IMR-90 (cell line): ENCODE data around the gene LRRC58. TPM values are rescaled to one million over a fixed set of nuclear protein-coding genes. Genes with fewer than 3 reads are reported as not detected.

Experiments used
- ATAC-seq: fragments of 200-7000 bp; cut with Tn5 transposase; 2 replicates; pipeline ENCODE4 v1.9.1; 2020; ENCODE audit warnings: low read depth, mild to moderate bottlenecking, moderate library complexity
- BruUV-seq: library from RNA; stranded (reverse); fragments of 400-500 nt; replicated peaks from 2 replicates; lab custom pipeline; 2021; lab: Mats Ljungman, UMichigan
- CTCF ChIA-PET: fragments of 300-600 bp; formaldehyde crosslinking; extraction: SDS; loops from one replicate; lab custom pipeline; 2021; ENCODE audit warnings: antibody characterized with exemption; lab: Yijun Ruan, JAX
- POLR2A ChIA-PET: fragments of 300-600 bp; sonication (Branson Sonifier 250); formaldehyde crosslinking; loops from one replicate; lab custom pipeline; 2022; ENCODE audit warnings: antibody characterized with exemption; ENCODE audit not compliant: unreplicated experiment; lab: Charles Lee
- DNase-seq: peaks from one replicate; pipeline ENCODE4 v3.0.0; 2013
- H2AFZ ChIP-seq: replicated peaks from 2 replicates; pipeline ENCODE3; 2013; ENCODE audit warnings: low read length, mild to moderate bottlenecking; ENCODE audit not compliant: poor library complexity
- H2AK5ac ChIP-seq: 2 replicates; pipeline ENCODE4 v1.6.1; 2013; ENCODE audit warnings: low read depth, low read length, inconsistent platforms
- H2AK9ac ChIP-seq: replicated peaks from 2 replicates; pipeline ENCODE3; 2013; ENCODE audit warnings: mild to moderate bottlenecking, low read depth, low read length, moderate library complexity; ENCODE audit not compliant: poor library complexity
- H2BK120ac ChIP-seq: 2 replicates; pipeline ENCODE4 v1.6.1; 2013; ENCODE audit warnings: low read depth, low read length, inconsistent platforms
- H2BK15ac ChIP-seq: 3 replicates; pipeline ENCODE4 v1.6.1; 2013; ENCODE audit warnings: low read depth, low read length, inconsistent platforms
- H2BK20ac ChIP-seq: 2 replicates; pipeline ENCODE4 v1.6.1; 2013; ENCODE audit warnings: low read depth, mild to moderate bottlenecking, inconsistent platforms, low read length, moderate library complexity
- H2BK5ac ChIP-seq: 2 replicates; pipeline ENCODE4 v1.6.1; 2013; ENCODE audit warnings: mild to moderate bottlenecking, low read depth, low read length, inconsistent platforms; ENCODE audit not compliant: poor library complexity, severe bottlenecking
- H3K14ac ChIP-seq: replicated peaks from 2 replicates; pipeline ENCODE4 v1.6.1; 2013; ENCODE audit warnings: low read depth, low read length, inconsistent platforms
- H3K18ac ChIP-seq: 2 replicates; pipeline ENCODE4 v1.6.1; 2013; ENCODE audit warnings: low read depth, low read length, control low read depth
- H3K23ac ChIP-seq: 2 replicates; pipeline ENCODE4 v1.6.1; 2013; ENCODE audit warnings: low read depth, low read length, inconsistent platforms
- H3K27ac ChIP-seq: 2 replicates; pipeline ENCODE4 v1.5.1; 2013; ENCODE audit warnings: mild to moderate bottlenecking, control low read depth, low read length; ENCODE audit not compliant: insufficient read depth
- H3K27me3 ChIP-seq: 2 replicates; pipeline ENCODE4 v1.6.1; 2013; ENCODE audit warnings: low read length; ENCODE audit not compliant: control insufficient read depth, insufficient read depth
- H3K36me3 ChIP-seq: 2 replicates; pipeline ENCODE4 v1.6.1; 2013; ENCODE audit warnings: low read length, mixed read lengths; ENCODE audit not compliant: control insufficient read depth, insufficient read depth
- H3K4ac ChIP-seq: 2 replicates; pipeline ENCODE4 v1.6.1; 2013; ENCODE audit warnings: low read depth, low read length, inconsistent platforms
- H3K4me1 ChIP-seq: 2 replicates; pipeline ENCODE4 v1.6.1; 2013; ENCODE audit warnings: low read length, mixed read lengths; ENCODE audit not compliant: control insufficient read depth, insufficient read depth
- H3K4me2 ChIP-seq: 2 replicates; pipeline ENCODE4 v1.6.1; 2013; ENCODE audit warnings: low read depth, mild to moderate bottlenecking, control low read depth, low read length, moderate library complexity
- H3K4me3 ChIP-seq: 2 replicates; pipeline ENCODE4 v1.5.1; 2013; ENCODE audit warnings: low read depth, mild to moderate bottlenecking, control low read depth, low read length, moderate library complexity; ENCODE audit not compliant: insufficient read depth
- H3K56ac ChIP-seq: 2 replicates; pipeline ENCODE4 v1.6.1; 2013; ENCODE audit warnings: low read length, inconsistent platforms; ENCODE audit not compliant: insufficient read depth; ENCODE audit errors: extremely low read depth
- H3K79me1 ChIP-seq, 2 experiments: 2 replicates each; pipeline ENCODE4 v1.6.1; 2013; ENCODE audit warnings: low read length in 2 of 2, inconsistent platforms in 1 of 2, low read depth in 1 of 2
- H3K9ac ChIP-seq: 2 replicates; pipeline ENCODE4 v1.6.1; 2013; ENCODE audit warnings: low read depth, low read length, control low read depth
- H3K9me1 ChIP-seq: 2 replicates; pipeline ENCODE4 v1.6.1; 2013; ENCODE audit warnings: low read length, inconsistent platforms; ENCODE audit not compliant: insufficient read depth
- H3K9me3 ChIP-seq: 2 replicates; pipeline ENCODE4 v1.6.1; 2013; ENCODE audit warnings: low read length; ENCODE audit not compliant: control insufficient read depth, insufficient read depth
- H4K20me1 ChIP-seq: 2 replicates; pipeline ENCODE4 v1.6.1; 2013; ENCODE audit warnings: low read length, inconsistent platforms; ENCODE audit not compliant: insufficient read depth
- H4K5ac ChIP-seq: 2 replicates; pipeline ENCODE4 v1.6.1; 2013; ENCODE audit warnings: mild to moderate bottlenecking, low read depth, low read length, control low read depth
- H4K8ac ChIP-seq, 2 experiments: 2 replicates each; pipeline ENCODE4 v1.6.1; 2013; ENCODE audit warnings: low read depth in 2 of 2, low read length in 2 of 2, control low read depth in 1 of 2, inconsistent platforms in 1 of 2
- H4K91ac ChIP-seq: 2 replicates; pipeline ENCODE4 v1.6.1; 2013; ENCODE audit warnings: low read depth, low read length, inconsistent platforms; ENCODE audit not compliant: insufficient read depth
- ELK1 ChIP-seq: fragments of 150-350 bp; IDR thresholded peaks from 2 replicates; pipeline ENCODE4 v1.6.1; 2016; ENCODE audit warnings: low read depth, mild to moderate bottlenecking, low read length, moderate library complexity, borderline replicate concordance
- WGBS, 2 experiments: methylation state at CpG; one replicate each; pipeline versions ENCODE4 v1.1.5 to v1.1.7; 2013; ENCODE audit warnings: missing lambda C conversion rate in 2 of 2; ENCODE audit not compliant: insufficient read length in 1 of 2; ENCODE audit errors: extremely low coverage in 2 of 2; 5-methylcytosine and 5-hydroxymethylcytosine counted together
- dilution Hi-C: fragments of 300-500 bp; cut with HindIII; formaldehyde crosslinking; loops from one replicate; pipeline ENCODE4 v1.14.3; 2018; ENCODE audit warnings: low sequenced_read_pairs; ENCODE audit not compliant: unreplicated experiment
- in situ Hi-C: fragments of 300-500 bp; cut with MboI; formaldehyde crosslinking; loops from 3 replicates; pipeline ENCODE4 v1.14.3; 2019; ENCODE audit warnings: low sequenced_read_pairs, inconsistent platforms, mixed read lengths
- intact Hi-C: fragments of 100-400 bp; cut with micrococcal nuclease; formaldehyde crosslinking; loops from 2 replicates; pipeline ENCODE4 v1.10.0; 2022
- polyA plus RNA-seq, 3 experiments: library from polyadenylated mRNA; depleted of rRNA; stranded (reverse); fragments of >200 nt; gene quantifications; 2 replicates each; pipeline ENCODE4 v1.2.3, GENCODE V29; 2012; ENCODE audit warnings: low replicate concordance in 1 of 3
- total RNA-seq: library from RNA; depleted of rRNA; stranded (reverse); fragments of >200 nt; gene quantifications from 2 replicates; pipeline ENCODE4 v1.2.3, GENCODE V29; 2012; rRNA removed

LRRC58 gene
- total and polyA plus RNA-seq, 2 of the 4 experiments (the other 2 are of a cell fraction): 5.0 to 13.4 TPM

DNA sequence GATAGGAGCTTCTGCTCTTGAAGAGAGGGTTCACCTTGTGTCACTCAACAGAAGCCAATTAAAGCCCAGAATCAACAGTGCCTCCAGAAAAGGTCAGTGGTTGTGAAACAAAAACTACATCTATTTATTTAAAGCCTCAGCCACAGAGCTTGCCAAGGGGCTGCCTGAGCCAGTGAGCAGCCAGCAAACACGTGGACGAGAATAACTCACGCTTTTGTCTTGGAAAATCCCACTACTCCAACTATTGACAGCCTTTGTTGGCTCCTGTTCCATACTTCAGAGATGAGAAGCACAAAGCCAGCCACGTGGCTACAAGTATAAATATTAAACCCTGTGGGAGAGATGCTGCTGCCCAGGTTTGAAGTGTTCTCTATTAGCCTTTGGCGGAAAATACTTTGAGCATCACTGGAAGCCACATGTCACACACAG lies 74.4 kb downstream of the LRRC58 start:
- intact Hi-C loops (no loop called here), dilution Hi-C loops (no loop called here), in situ Hi-C loops (no loop called here)
- H3K56ac ChIP-seq: no peak overlapping the region
- H2AK9ac ChIP-seq: no peak overlapping the region
- no peaks in the 10 kb centered on the region for H3K79me1 ChIP-seq
- H3K36me3 ChIP-seq: no peaks in the 10 kb centered on the region
- H2BK5ac ChIP-seq: no peak overlapping the region
- H3K9me3 ChIP-seq: no peaks in the 10 kb centered on the region
- H4K91ac ChIP-seq: no peak overlapping the region
- ATAC-seq (peak; percentile 54), DNase-seq (peak; percentile 25)
- H2AK5ac ChIP-seq: no peak overlapping the region
- no peak overlapping the region for H3K9ac ChIP-seq
- BruUV-seq: no TSS peak
- no peak overlapping the region for H3K4ac ChIP-seq
- H4K5ac ChIP-seq: no peak overlapping the region
- peaks cover 19% of the 10 kb centered on the region for H3K27me3 ChIP-seq
- no peak overlapping the region for H3K18ac ChIP-seq
- 30% methylated on average over 2 of the region's 5 CpGs; no CpG with 5 or more reads in 1 of the 2 experiments for WGBS, 2 experiments
- no peak overlapping the region for H3K4me3 ChIP-seq
- no peak overlapping the region for H2BK120ac ChIP-seq
- H3K27ac ChIP-seq: no peak overlapping the region
- no peaks in the 10 kb centered on the region for H3K4me1 ChIP-seq
- POLR2A ChIA-PET: no interaction called here
- H2BK15ac ChIP-seq: no peak overlapping the region
- no peak overlapping the region for H2AFZ ChIP-seq
- no peaks in the 10 kb centered on the region for H4K20me1 ChIP-seq
- H3K23ac ChIP-seq: no peak overlapping the region
- no peak overlapping the region for H3K14ac ChIP-seq
- no peak overlapping the region for H4K8ac ChIP-seq
- no peaks in the 10 kb centered on the region for H3K9me1 ChIP-seq
- H3K4me2 ChIP-seq: no peak overlapping the region
- TF ChIP-seq ELK1: no peak
- CTCF ChIA-PET: no interaction called here
- H2BK20ac ChIP-seq: no peak overlapping the region

Other genes starting within 250 kb of the LRRC58 start
- 0.18 and 0.28 TPM in 2 replicates for gene GPR156, start 64.1 kb downstream of the LRRC58 start, total RNA-seq
- gene GPR156, start 64.1 kb downstream of the LRRC58 start, polyA plus RNA-seq (2012; rRNA removed): 0.09 and 0.22 TPM in 2 replicates
- gene FSTL1, start 101.6 kb upstream of the LRRC58 start, total RNA-seq: 1,097 and 1,642 TPM in 2 replicates
- gene FSTL1, start 101.6 kb upstream of the LRRC58 start, polyA plus RNA-seq (2012; rRNA removed): 864 and 916 TPM in 2 replicates
- gene NDUFB4, start 247.0 kb upstream of the LRRC58 start, total RNA-seq: 53.9 and 62.8 TPM in 2 replicates
- gene NDUFB4, start 247.0 kb upstream of the LRRC58 start, polyA plus RNA-seq (2012; rRNA removed): 278 and 310 TPM in 2 replicates